Occipital lobe (tissue), 2 donors: Measurements from ENCODE around the gene MAP7D3. TPM values are rescaled to one million over a fixed set of nuclear protein-coding genes. Genes with fewer than 3 reads are reported as not detected.
"Not testable (repeated sequence)": the region's sequence is repeated elsewhere in the genome, so short reads cannot be mapped to it uniquely, and the experiment has no call there.

ENCODE experiments used
- DNase-seq: peaks from one replicate; lab custom pipeline; 2025; lab: John Stamatoyannopoulos, UW
- total RNA-seq: library from RNA; depleted of rRNA; stranded (reverse); fragments of >200 nt; gene quantifications from one replicate; pipeline ENCODE4 v1.2.3, GENCODE V29; 2014

The MAP7D3 gene, protein sequence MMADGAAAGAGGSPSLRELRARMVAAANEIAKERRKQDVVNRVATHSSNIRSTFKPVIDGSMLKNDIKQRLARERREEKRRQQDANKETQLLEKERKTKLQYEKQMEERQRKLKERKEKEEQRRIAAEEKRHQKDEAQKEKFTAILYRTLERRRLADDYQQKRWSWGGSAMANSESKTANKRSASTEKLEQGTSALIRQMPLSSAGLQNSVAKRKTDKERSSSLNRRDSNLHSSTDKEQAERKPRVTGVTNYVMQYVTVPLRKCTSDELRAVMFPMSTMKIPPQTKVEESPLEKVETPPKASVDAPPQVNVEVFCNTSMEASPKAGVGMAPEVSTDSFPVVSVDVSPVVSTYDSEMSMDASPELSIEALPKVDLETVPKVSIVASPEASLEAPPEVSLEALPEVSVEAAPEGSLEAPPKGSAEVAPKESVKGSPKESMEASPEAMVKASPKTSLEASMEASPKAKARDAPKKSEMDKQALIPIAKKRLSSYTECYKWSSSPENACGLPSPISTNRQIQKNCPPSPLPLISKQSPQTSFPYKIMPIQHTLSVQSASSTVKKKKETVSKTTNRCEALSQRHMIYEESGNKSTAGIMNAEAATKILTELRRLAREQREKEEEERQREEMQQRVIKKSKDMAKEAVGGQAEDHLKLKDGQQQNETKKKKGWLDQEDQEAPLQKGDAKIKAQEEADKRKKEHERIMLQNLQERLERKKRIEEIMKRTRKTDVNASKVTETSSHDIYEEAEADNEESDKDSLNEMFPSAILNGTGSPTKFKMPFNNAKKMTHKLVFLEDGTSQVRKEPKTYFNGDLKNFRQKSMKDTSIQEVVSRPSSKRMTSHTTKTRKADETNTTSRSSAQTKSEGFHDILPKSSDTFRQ
- total RNA-seq: 1.4 TPM

DNA sequence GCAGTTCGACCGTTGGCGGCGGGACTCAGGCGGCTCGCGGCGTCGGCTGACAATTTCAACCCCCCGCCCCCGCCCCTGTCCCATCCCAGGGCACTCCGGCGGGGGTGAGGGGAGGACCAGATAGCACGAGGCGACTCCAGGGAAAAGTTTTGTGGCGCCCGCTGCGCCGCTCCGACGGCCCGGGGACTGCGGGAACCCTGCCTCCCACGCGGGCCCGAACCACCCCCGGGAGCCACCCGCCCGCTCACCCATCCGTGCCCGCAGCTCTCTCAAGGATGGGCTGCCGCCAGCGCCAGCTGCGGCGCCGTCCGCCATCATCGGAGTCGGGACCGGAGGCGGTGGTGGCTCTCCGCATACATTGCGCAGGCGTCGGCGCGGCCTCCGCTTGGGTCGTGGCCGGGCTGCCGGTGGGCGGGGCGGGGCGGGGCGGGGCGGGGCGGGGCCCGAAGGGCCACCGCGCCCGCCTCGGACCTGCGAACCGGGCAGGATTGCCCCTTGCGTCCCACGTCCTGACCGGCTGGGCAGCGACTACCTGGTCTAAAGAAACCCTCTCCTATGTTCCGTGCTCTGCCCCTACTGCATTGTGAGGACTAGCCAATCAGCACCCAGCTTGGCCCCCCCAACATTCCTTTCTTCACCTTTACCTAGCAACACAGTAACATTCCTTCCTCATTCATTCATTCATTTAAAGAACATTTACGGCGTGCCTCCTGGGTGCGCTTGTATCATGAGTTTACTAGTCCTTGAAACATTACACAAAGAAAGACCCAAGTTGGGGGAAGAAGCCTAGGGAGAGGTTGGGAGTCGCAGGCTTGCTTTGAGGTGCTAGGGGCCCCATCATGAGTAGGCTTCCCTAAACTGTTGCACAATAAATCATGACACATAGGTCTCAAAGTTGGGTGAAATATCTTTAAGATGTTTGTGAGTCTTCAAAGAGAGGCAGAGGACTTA lies at the start of gene MAP7D3:
MAP7D3 (minus strand) TSS at position 360 of the 951 bp plus-strand sequence; CDS start at position 318, 42 bp downstream.
- DNase-seq: no peak

DNA sequence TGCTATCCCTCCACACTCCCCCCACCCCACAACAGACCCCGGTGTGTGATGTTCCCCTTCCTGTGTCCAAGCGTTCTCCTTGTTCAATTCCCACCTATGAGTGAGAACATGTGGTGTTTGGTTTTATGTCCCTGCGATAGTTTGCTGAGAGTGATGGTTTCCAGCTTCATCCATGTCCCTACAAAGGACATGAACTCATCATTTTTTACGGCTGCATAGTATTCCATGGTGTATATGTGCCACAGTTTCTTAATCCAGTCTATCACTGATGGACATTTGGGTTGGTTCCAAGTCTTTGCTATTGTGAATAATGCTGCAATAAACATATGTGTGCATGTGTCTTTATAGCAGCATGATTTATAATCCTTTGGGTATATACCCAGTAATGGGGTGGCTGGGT lies 49.5 kb upstream of the MAP7D3 start, which contains the start of gene ADGRG4:
ADGRG4 (plus strand) TSS at position 243 of the 400 bp plus-strand sequence. CDS start 7,815 bp downstream, outside the sequence.
- not testable (repeated sequence) for DNase-seq

DNA sequence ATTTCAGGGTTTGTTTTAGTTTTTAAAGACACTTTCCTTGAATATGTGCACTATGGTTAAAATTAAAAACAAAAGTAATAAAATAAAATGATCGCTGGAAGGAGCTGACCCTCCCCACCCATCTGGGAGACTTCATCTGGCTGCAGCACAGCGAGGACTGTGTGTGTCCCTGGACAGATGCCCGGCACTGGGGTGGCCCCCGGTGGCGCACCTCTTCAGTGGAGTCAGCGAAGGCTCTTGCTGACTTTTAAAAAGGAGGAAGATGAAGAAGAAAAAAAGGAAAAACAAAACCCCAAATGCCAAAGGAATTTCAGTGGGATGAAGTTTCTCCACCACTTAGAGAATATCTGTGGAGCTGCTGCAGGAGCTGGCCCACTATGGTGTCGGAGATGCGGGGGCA lies 44.2 kb upstream of the MAP7D3 start:
- DNase-seq: no peak

DNA sequence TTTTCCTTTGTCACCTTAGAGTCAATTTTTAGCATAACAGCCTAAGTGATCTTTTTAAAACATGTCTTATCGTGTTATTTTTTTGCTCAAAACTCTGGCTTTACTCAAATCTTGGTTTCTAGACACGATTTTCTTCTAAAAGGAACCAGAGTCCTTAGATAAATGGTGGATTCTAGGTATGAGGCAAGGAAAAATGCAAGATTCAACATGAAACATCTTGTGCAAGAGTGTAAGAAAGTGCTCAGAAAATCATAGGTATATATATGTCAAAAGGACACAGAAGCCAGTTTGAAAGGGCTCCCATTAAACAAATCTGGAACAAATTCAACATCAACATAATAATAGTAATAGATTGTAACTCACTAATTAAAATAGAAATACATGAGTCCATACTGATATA lies 41.5 kb upstream of the MAP7D3 start:
- DNase-seq: no peak

DNA sequence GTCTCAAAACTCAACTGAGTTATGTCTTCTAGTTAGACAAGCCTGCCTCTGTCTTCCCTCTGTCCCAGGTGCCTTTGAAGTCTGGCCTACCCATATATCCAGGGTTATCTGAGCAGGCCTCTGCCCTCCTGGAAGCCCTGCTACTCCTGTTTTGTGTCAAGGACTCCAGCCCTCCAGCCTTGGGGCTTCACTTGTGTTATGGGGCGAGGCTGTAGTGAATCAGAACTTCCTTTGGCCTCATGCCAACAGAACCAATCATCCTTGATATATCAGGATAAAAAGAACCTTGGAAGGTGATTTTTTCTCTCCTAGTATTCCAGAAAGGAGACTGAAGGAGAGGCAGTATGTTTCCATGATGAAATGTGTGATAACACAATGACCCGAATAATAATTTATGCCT lies 40.6 kb upstream of the MAP7D3 start:
- no peak for DNase-seq

DNA sequence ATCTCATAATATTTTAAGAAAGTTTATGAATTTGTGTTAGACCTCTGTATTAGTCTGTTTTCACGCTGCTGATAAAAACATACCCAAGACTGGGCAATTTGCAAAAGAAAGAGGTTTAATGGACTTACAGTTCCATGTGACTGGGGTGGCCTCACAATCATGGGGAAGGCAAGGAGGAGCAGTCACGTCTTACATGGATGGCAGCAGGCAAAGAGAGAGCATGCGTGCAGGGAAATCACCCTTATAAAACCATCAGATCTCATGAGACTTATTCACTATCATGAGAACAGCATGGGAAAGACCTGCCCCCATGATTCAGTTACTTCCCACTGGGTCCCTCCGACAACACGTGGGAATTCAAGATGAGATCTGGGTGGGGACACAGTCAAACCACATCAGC lies 35.2 kb upstream of the MAP7D3 start:
- DNase-seq: not testable (repeated sequence)

DNA sequence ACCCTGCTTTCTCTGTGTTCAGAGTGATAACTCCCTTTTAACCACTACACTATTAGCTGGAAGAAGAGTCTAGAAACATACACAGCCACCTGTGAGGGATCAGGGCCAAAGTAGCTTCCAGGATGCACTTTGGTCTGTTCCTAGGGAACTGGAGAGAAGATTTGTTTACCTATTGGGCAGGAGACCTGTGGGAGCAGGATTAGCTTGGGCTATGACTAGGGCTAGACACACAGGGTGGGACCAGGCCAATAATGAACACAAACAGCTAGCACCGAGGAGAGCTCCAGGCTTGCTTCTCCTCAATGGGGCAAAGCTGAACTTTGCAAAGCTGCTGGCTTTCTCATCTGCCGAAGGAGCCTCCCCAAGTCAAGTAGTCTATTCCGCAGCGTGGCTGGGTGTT lies 24.4 kb upstream of the MAP7D3 start:
- DNase-seq: no peak

DNA sequence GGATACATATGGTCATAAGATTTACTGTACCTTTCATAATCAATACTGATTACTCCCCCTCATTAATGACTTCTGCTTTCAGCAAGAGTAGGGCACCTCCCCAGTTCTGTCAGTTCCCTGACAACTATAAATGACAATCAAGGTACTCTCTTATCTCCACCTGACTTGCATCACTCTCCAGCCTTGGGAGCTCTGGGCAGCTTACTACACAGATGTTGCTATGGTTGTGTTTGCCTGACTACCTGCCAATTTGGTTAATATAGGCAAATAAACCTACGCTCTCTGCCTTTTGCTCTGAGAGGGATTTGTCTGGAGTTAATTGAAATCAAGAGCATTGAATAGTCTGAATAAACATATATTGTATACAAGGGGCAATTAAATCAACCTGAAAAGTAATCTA lies 22.8 kb upstream of the MAP7D3 start:
- DNase-seq: no peak

DNA sequence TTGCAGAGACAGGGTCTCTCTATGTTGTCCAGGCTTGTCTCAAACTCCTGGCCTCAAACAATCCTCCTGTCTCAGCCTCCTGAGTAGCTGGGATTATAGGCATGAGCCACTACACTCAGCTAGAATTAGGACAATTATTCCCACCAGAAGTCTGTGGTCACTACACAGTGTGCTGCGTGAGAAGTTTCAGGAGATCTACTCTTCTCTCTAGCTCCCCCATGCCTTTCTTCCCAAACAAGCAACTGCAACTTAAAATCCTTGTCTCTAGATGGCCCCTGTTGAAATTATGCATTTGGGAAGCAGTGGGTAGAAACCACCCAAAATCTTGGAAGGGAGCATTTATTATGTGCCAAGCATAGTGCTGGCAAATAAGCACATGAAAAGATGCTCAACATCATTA lies 21.1 kb upstream of the MAP7D3 start:
- DNase-seq: no peak

DNA sequence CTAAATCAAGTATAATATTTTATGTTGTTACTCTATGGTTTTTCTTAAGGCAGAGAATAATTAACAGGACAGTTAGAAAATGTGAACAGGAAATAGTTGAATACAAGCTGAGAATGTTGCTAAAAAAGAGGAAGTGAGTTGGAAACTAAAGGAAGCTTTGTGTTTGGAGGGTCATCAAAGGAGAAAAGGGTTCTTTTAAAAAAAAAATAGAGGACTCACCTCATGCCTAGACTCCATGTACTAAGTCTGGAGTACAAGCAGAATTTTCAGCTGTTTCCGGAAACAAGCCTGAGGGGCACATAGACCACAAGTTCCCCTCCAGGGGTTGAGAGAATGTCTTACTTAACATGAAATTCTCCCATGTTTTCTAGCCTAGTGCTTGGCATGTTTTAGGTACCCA lies 20.1 kb upstream of the MAP7D3 start:
- DNase-seq: no peak

DNA sequence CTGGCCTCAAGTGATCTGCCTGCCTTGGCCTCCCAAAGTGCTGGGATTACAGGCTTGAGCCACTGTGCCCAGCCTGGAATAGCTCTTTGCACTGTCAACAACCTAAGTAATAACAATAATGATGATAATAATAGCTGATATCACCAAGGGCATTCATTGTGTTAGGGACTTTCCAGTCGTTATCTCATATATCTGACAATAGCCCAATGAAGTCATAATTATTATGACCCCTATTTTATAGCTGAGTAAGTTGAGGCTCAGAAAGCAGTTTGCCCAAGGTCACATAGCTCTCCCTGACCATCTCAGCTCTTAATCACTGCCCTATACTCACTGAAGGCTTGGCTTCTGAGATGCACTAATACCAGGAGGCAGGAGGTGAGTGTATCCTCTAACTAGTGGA lies 18.7 kb upstream of the MAP7D3 start:
- no peak for DNase-seq

DNA sequence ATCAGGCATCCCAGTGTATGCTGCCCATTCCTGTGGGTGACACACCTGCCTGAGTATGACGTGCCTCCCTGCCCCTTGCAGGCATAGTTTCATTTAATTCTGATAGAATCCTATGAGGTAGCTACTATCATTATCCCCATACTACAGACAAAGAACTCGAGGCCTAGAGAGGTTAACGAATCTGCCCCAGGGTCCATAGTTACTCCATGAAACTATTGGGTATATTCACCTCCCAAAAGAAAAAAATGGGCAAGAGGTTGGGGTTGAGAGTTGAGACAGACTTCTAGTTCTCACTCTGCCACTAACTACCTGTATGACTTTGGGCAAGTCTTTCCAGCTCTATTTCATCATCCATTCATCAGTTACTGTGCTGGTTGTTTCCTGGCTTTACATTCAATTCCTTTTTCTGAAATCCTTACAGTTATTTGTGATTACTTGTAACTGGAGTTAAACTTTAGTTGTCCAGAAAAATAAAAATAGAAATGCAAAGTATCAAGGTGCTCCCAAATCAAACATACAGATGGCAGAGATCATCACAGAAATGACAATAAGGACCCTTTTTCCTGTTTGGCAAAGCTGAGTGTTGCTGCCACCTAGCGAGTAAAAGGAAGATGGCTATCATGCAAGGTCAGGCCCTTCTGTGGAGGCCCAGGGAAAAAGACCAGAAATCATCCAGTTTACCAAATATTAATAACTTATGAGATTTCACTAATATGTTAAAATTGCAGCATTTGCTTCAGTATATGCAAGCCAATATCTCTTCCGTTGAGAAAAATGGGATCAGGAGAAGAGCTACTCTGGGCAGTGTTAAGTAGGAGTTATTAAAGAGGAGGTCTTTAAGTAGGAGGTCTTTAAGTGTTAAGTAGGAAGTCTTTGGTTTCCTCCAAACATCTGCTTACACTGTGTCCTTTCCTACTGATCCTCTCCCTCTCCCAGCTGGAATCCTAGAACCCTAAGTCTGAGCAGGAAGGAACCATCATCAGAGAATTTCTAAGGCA lies 17.1 kb upstream of the MAP7D3 start:
- DNase-seq: no peak

DNA sequence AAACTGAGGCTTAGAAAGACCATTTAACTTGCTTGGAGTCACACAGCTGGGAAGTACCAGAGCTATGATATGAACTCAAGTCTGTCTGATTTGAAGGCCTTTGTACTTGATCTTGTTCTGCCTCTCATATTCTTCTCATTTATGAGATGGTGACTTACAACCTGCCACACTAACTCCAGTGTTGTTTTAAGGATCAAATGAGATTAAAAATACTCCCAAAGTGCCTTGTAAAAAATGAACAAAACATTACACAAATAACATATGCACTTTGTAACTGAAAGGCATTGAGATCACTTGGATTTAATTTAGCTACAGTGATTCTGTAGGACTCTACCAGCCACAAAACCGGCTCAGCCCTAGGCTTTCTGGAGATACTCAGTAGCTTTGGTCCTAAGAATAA lies 15.6 kb upstream of the MAP7D3 start:
- no peak for DNase-seq

DNA sequence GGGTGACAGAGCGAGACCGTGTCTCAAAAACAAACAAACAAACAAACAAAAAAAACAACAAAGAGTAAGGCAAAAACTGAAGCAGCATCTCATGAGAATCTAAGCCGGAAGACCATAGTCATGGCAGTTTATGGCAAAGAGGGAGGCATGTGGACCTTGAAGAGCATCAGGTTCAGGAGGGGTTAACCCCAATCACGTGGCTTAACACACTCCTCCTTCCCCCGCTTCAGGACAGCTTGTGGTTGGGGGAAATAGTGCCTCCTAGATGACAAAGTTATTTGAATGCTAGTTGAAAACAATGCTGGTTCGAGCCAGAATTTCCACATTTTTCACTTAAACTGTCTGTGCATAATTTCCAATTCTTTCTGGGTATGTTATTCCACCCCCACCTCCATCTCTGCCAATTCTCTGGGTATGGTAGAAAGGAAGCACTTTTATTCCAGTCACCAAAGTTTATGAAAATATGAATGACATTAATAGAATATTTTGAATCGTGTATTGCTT lies 11.7 kb upstream of the MAP7D3 start:
- no peak for DNase-seq

DNA sequence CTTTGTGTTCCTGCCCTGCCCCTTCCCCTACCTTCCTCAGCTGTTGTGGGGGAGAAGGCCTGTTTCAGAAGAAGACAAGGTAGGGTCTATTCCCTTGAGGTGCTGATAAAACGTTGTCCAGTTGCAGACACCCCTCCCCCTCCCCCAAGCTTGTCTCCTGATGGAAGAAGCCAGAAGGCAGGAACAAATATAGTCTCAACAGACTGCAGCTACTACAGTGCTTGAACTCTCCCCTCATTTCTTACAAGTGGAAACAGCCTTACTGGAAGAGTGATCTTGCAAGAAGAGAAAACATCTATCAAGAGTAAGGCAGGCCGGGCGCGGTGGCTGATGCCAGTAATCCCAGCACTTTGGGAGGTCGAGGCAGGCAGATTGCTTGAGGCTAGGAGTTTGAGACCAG lies 11.0 kb upstream of the MAP7D3 start:
- DNase-seq: no peak

DNA sequence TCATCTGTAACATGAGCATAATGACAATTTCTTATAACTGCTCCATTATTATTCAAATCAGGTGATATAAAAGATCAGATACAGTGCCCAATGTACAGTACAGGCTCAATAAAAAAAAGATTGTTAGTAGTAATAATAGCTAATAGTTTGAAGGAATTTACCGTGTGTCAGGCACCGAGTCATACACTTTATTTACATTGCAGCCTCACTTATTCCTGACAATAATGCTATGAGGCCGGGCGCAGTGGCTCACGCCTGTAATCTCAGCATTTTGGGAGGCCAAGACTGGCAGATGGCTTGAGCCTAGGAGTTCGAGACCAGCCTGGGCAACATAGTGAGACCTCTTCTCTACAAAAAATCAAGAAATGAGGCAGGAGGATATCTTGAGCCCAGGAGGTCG lies 10.1 kb upstream of the MAP7D3 start:
- no peak for DNase-seq

DNA sequence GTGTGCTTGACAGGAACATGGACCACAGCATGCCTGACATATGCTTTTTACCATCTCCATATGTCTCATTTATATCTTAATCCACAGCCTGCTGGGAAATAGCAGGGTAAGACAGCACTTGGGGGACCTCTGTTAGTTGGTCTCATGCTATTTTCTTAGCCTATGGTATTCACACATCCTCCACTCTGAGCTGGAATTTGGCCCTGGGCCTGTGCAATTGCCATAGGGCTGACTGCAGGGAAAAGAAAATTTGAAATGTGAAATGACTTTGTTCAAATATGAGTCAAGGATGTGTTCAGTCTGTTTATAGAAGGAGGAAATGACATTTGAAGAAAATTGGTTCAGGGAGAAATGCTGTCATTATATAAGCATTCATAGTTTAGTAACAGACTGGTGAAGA lies 9.6 kb upstream of the MAP7D3 start:
- no peak for DNase-seq

DNA sequence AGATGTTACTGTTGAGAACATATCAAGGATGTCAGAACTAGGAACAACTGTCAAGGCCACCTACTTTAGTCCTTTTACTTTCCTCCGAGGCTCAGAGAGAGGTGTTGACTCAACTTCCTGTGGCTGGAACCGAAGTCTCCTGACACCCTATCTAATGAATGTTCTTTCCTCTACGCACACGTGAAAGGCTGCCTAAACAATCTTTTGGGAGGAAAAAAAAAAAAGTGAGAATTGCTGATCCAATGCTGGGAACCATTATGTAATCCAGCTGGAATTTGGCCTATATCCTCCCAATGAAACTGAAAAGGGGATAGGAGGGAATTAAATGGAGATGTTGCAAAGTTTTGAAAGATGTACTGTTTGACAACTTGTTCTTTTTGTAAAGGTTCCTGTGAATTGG lies 8.3 kb upstream of the MAP7D3 start:
- DNase-seq: no peak

DNA sequence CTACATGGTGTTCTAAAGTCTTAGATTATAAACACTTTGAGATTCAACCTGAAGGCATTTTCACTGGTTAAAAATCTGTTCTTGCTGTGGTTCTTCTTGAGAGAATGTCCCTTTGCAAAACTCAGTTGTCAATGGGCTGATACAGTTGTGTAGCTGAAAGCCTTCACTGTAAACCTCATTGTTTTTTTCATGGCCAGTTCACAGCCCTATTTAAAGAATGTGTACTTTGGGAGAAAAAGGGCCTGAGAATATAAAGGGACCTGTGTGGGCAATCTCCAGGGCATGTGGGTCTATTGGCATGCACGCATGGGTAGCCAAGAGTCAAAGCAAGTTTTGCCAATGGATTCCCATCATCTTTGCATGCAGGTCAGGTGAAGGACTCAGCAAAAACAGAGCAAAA lies 7.8 kb upstream of the MAP7D3 start:
- no peak for DNase-seq

DNA sequence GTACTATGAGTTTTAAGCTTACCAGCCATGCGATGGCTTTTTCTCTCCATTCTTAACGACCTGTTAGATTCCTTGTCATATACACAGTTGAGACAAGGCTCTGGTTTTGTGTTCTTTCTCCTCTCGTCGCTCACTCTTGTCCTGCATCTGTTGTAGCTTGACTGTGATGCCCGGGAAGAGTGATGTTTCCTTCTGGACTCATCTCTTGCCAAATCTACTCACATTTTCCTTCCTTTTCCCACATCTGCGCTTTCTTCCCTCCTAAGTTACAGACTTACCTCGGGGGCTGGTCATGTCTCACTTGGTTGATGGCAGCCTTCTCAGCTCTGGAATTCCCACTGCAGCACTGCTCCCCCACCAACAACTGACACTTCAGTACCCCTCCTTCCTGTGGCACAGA lies 4.8 kb upstream of the MAP7D3 start:
- no peak for DNase-seq
